Stimulated activated CD8-positive, alpha-beta memory T cell treated with anti-CD3 and anti-CD28 coated beads, Interleukin-7, amount 100 ng/mL, for 1 hour (primary cell): ENCODE results near the gene C19orf67.

Experiments used
- DNase-seq, 2 donors: peaks; one replicate each; pipeline ENCODE4 v3.0.0-alpha.2; 2020; ENCODE audit warnings: low read depth in 2 of 2

Gene C19orf67

GRCh38 chr19:14086098-14086497 lies 515 bp upstream of the C19orf67 start:
- no peak for DNase-seq

- no peak for DNase-seq
Observed at GRCh38 chr19:14082675-14082960, 3.0 kb downstream of the C19orf67 start.

- no peak for DNase-seq
Observed at GRCh38 chr19:14081797-14082674, 3.5 kb downstream of the C19orf67 start.

- DNase-seq = peak; percentile 99
Observed at GRCh38 chr19:14080887-14081796, 4.4 kb downstream of the C19orf67 start.

- no peak for DNase-seq
Observed at GRCh38 chr19:14078411-14078810, 7.2 kb downstream of the C19orf67 start.

- no peak for DNase-seq
Observed at GRCh38 chr19:14073925-14074838, 11.4 kb downstream of the C19orf67 start.

GRCh38 chr19:14073261-14073924 lies 12.2 kb downstream of the C19orf67 start:
- DNase-seq = peak; percentile 41 to 50

- no peak for DNase-seq
Observed at GRCh38 chr19:14072535-14073260, 12.9 kb downstream of the C19orf67 start, which contains the start of gene MISP3. Gene MISP3 (plus strand): TSS chr19:14072786. CDS start chr19:14073310, 524 bp downstream.

- DNase-seq = no peak
Observed at GRCh38 chr19:14070268-14071050, 15.1 kb downstream of the C19orf67 start.

GRCh38 chr19:14066134-14066533 lies 19.4 kb downstream of the C19orf67 start:
- DNase-seq = no peak

- DNase-seq = no peak
Observed at GRCh38 chr19:14063105-14063504, 22.5 kb downstream of the C19orf67 start.

GRCh38 chr19:14062558-14062855 lies 23.1 kb downstream of the C19orf67 start:
- DNase-seq = no peak

- no peak for DNase-seq
Observed at GRCh38 chr19:14061751-14062557, 23.6 kb downstream of the C19orf67 start, which contains the start of gene PALM3. Gene PALM3 (minus strand): TSS chr19:14062076. CDS start chr19:14061980, 96 bp downstream.

- DNase-seq = no peak
Observed at GRCh38 chr19:14061081-14061749, 24.4 kb downstream of the C19orf67 start.

GRCh38 chr19:14059652-14060155 lies 25.9 kb downstream of the C19orf67 start:
- no peak for DNase-seq

- DNase-seq = no peak
Observed at GRCh38 chr19:14059093-14059480, 26.5 kb downstream of the C19orf67 start.

GRCh38 chr19:14058182-14059092 lies 27.1 kb downstream of the C19orf67 start:
- DNase-seq = no peak
